ENCODE data around the gene CHST11.

The CHST11 gene

DNA sequence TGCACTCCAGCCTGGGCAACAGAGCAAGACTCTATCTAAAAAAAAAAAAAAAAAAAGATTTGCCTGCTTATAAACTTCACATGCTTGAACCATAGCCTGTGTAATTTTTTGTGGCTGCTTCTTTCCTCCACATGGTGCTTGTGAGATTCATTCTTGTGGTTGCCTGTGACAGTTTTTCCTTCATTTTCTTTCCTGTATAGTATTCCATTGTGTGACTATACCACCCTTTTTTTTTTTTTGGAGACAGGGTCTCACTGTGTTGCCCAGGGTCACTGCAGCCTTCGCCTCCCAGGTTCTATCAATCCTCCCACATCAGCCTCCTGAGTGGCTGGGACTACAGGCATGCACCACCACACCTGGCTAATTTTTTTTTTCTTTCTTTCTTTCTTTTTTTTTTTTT, 22.6 kb upstream of the CHST11 start:
- no peak for DNase-seq

DNA sequence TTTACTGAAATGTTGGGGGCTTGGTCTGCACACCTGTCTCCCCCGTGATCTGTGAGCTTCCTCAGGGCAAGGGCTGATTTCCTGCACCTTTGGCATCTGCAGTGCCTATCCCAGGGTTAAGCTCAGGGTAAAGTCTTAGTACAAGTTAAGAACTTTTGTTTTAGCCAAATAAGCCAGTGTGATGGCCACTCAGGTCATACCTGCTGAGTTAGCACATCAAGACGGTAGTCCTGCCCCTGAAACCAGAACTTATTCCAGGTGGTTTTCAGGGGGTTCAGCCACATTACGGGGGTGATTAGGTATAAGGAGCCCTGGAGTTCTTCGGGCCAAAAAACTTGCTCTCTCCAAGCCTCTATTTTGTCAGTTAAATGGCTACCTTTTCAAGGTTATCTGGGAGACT, 21.6 kb upstream of the CHST11 start:
- no peak for DNase-seq

DNA sequence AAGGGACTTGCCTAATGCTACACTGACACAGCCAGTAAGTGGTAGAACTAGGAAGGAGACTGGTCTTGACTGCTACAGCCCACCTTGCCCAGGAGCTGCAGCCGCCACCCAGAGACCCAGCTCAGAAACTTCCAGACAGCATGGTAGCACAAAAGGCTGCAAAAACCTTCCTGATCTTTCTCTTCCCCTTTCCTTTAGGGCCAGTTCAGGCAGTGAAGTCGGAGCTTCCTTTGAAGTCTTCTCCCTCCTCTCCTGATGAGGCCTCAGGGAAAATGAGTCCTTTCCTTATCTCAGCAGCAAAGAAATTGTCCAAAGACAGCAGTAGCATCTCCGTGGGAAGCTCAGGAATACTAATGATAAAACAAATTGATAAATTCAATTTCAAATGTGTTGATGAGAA, 21.0 kb upstream of the CHST11 start:
- no peak for DNase-seq

GRCh38 chr12:104436790-104437189, 20.0 kb upstream of the CHST11 start:
- no peak for DNase-seq

DNA sequence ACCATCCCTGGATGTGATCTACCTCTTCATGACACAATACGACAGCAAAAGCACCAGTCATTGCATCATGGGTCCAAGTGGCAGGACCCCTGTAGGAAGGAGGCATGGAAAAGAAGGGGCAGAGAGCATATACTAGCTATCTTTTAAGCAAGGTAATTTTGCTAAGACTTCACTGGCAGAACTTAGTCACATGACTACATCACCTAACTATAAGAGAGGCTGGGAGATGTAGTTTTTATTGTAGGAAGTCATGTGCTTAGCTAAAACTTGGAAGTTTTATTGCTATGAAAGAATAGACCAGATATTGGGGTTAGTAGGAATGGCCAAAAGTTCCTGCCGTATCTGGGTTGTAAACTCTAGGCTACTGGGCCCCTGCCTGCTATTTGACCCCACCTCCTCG, 18.6 kb upstream of the CHST11 start:
- DNase-seq: no peak

GRCh38 chr12:104439137-104439536, 17.6 kb upstream of the CHST11 start:
- DNase-seq: no peak

DNA sequence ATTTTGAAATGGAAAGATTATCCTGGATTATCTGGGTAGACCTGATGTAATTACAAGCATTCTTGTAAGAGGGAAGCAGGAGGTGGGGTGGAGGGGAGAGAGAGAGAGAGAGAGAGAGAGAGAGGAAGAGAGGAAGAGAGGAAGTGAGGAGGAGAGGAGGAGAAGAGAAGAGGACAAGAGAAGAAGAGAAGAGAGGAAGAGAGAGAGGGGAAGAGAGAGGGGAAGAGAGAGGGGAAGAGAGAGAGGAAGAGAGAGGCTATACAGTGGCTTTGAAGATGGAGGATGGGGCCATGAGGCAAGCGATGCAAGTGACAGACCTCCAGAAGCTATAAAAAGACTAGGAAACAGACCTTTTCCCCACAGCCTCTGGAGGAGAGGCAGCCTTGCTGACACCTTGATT, 13.7 kb upstream of the CHST11 start:
- DNase-seq: no peak

- no peak for DNase-seq
Measured at GRCh38 chr12:104446646-104447421, 9.9 kb upstream of the CHST11 start.

GRCh38 chr12:104448031-104448430, 8.7 kb upstream of the CHST11 start:
- no peak for DNase-seq

DNA sequence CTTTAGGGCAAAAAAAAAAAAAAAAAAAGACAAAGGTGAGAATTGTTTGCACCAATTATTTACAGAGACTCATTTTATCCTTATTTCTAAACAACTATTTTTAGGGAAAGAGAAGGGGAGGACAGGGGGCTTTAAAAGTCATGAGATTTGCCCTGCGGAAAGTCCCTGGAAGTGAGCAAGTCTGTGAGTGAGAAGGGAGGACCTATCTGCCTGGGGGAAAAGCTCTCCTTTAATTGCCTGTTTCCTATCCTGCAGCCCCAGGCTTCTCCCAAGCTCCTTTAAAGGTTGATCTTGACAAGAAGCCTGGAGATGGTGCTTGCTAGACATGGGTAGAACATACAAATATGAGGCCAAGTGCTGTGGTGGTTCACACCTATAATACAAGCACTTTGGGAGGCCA, 8.3 kb upstream of the CHST11 start:
- DNase-seq: no peak

DNA sequence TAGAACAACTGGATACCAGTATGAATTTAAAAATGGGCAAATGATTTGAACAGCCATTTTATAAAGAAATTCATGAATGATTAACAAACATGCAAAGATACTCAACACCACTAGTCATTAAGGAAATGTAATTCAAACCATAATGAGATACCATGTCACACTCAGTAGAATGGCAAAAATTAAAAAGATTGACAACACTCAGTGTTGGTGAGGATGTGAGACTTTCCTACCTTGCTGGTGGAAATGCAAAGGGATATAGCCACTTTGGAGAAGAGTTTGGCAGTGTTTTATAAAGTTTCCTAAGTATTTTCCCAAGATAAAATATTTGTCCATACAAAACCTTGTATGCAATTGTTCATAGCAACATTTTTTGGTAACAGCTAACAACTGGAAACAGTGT, 6.0 kb upstream of the CHST11 start:
- DNase-seq: no peak

- no peak for DNase-seq
Measured at GRCh38 chr12:104452087-104452486, 4.7 kb upstream of the CHST11 start.

DNA sequence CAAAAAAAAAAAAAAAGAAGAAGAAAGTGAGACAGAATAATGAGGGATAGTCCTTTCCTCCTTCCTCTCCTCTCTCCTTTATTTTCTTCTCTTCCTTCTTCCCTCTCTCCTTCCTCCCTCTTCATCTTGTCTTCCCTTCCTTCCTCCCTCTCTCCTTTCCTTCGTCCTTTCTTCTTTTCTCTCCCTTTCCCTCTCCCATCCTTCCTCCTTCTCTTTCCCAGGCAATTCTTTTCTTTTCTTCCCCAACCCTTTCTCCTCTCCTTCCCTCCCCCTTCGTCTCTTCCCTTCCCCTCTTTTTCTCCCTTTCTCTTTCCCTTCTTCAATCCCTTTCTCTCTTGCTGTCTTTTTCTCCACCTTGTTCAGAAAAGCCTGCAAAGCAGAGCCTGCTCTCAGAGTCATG, 3.6 kb upstream of the CHST11 start:
- no peak for DNase-seq

GRCh38 chr12:104454997-104455396, 1.8 kb upstream of the CHST11 start:
- DNase-seq: no peak

DNA sequence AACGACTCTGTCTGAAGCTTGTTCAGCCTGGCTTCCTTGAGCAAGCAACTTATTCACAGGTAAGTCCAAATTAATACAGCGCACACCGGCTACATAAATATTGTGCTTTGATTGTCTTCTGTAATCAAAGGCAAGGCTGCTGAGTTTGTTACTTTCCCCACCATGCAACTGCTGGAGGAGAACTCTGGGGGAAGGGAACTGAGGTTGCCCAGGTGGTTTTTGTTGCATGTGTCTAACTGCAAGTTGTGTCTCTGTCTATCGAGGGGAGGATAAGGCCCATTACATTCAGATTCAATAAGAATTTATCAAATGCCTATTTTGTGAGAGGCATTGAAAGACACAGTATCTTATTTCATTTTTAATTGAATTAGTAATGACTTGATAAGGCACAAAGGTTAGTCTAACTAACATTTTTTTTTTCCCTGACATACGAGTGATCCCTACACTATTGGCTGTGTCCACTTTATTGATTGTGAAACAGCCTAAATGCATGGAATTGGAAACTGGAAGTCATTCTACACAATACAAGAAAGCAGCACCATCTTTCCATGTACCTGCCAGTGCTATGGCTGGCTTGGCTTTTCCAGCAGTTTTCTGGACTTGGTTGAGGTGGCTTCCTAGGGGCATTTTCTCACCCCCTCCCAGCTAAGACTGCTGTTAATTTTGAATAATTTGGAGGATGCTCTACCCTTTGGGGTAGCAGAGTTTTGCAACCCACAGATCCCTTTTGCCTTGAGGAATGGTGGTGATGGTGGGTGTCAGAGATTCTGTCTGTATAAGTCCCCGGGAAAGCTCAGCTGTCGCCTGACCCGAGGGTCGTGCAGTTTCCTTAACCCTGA, 951 bp upstream of the CHST11 start:
- DNase-seq: no peak

- DNase-seq: peak; percentile 70
Measured at GRCh38 chr12:104456950-104457745, 400 bp downstream of the CHST11 start.

DNA sequence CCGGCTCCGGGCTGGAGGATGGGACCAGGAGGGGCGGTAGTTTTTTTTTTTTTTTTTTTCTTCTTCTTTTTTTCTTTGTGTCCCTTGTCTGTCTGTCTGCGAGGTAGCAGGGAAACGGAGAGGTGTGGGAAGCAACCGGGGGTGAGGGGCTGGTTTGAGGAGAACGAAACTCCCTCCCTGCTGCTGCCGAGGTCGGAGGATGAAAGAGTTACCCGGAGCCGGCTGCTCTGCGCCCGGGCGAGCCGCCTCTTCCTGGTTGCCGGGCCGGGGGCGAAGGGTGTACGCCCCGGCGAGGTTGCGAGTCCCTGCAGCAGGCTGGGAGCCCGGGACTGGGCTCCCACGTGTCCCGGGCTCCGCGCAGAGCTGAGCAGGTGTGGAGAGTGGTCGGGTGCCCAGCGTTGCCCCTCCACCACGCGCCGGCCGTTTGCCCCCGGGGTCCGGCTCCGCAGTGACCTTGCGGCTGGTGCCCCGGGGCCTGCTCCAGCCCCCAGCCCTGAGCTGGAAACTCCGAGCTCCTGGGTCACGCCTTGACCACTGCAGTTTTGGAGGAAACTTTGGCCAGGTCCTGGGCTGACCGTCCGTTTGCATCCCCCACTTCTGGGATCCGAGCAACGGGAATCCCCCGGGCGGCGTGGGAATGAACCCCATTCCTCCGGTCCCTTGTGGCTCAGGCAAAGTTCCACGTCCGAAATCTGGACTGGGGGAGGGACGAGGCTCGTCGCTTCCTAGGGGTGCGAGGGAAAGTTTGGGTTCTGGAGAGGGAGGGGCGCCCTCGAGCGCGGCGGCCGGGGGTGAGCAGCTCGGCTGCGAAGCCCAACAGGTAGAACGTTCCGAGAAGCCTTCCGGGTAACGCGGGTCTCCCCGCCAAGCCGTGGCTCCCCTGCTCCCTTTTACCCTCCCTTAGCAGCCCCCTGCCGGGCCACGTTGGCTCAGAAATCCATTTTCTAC, 1.3 kb downstream of the CHST11 start:
- peak; percentile 66 for DNase-seq

GRCh38 chr12:104458694-104459367, 2.1 kb downstream of the CHST11 start:
- DNase-seq: peak; percentile 46

GRCh38 chr12:104459368-104459909, 2.7 kb downstream of the CHST11 start:
- no peak for DNase-seq

- DNase-seq: no peak
Measured at GRCh38 chr12:104460041-104460719, 3.4 kb downstream of the CHST11 start.

Measured in activated CD4-positive, alpha-beta T cell treated with anti-CD3 and anti-CD28 coated beads, Interleukin-2, Interleukin-6, amounts not matched to agents 100 ng/mL and 50 ng/mL, durations not matched to agents 16 hours and 8 hours (primary cell).